KMS-11 (cell line): ENCODE measurements around the gene FAM186B.

Experiments used
- H2AFZ ChIP-seq: fragments of 200-600 bp; sonication (generic); 2 replicates; pipeline ENCODE4 v1.6.1; 2016; ENCODE audit warnings: antibody characterized with exemption, mixed run types, low read depth
- H3K27ac ChIP-seq: fragments of 200-600 bp; sonication (generic); 2 replicates; pipeline ENCODE4 v1.6.1; 2016; ENCODE audit warnings: mild to moderate bottlenecking, mixed run types
- H3K27me3 ChIP-seq: fragments of 200-600 bp; sonication (generic); 2 replicates; pipeline ENCODE4 v1.6.1; 2017; ENCODE audit warnings: mild to moderate bottlenecking, low read depth, mixed run types, moderate library complexity; ENCODE audit not compliant: insufficient read depth
- H3K36me3 ChIP-seq: fragments of 200-600 bp; sonication (generic); 2 replicates; pipeline ENCODE4 v1.6.1; 2017; ENCODE audit warnings: mild to moderate bottlenecking, mixed run types; ENCODE audit not compliant: insufficient read depth
- H3K4me1 ChIP-seq: fragments of 200-600 bp; sonication (generic); 2 replicates; pipeline ENCODE4 v1.6.1; 2016; ENCODE audit warnings: mild to moderate bottlenecking, low read depth, mixed run types; ENCODE audit not compliant: poor library complexity, severe bottlenecking
- H3K4me2 ChIP-seq: fragments of 200-600 bp; sonication (generic); 2 replicates; pipeline ENCODE4 v1.7.0; 2016; ENCODE audit warnings: mild to moderate bottlenecking, mixed run types
- H3K4me3 ChIP-seq: fragments of 200-600 bp; sonication (generic); IDR thresholded peaks from 2 replicates; pipeline ENCODE4 v1.6.1; 2017; ENCODE audit warnings: low read depth, low read length, mixed read lengths; ENCODE audit not compliant: insufficient read depth
- H3K79me2 ChIP-seq: fragments of 200-600 bp; sonication (generic); 2 replicates; pipeline ENCODE4 v1.6.1; 2016; ENCODE audit warnings: low read depth, mixed run types; ENCODE audit not compliant: insufficient read depth
- H3K9ac ChIP-seq: fragments of 200-600 bp; sonication (generic); 2 replicates; pipeline ENCODE4 v1.6.1; 2016; ENCODE audit warnings: mild to moderate bottlenecking, mixed run types
- H4K20me1 ChIP-seq: fragments of 200-600 bp; sonication (generic); 2 replicates; pipeline ENCODE4 v1.6.1; 2016; ENCODE audit warnings: mild to moderate bottlenecking, mixed run types; ENCODE audit not compliant: insufficient read depth
- TF ChIP-seq, protein P1 (sequence below): fragments of 200-600 bp; sonication (generic); conservative IDR thresholded peaks from 2 replicates; pipeline ENCODE4 v1.6.1; 2017; ENCODE audit warnings: low read depth, mild to moderate bottlenecking, antibody characterized with exemption, low read length, moderate library complexity, mixed read lengths

Gene FAM186B

DNA sequence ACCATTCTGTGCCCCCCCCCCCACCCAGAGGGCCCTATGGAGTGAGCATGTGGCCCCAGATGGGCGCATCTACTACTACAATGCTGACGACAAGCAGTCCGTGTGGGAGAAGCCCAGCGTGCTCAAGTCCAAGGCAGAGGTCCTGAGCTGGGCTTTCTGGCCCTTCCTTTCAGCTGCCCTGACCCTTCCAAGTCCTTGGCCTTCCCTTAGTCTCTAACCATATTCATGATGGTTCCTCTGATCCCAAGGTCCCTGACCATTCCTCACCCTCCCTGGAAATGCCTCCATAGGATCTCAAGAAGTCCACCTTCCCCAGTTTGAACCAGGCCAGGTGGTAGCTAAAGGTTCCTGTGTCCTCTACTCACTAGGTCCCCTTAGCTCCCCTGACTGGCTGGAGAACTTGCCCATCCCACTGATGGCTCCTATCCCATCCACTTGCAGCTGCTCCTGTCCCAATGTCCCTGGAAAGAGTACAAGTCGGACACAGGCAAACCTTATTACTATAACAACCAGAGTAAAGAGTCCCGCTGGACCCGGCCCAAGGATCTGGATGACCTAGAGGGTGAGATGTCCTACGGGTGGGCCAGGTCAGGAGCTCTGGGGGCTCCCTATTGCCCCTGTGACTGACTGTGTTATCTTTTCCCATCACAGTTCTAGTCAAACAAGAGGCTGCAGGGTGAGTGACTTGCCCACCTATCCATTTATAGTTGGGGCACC lies 27.7 kb upstream of the FAM186B start:
- Histone ChIP-seq H3K4me1 (peaks cover 12% of the 10 kb centered on the region), H3K79me2 (no peaks in the 10 kb centered on the region), H3K4me3 (no peak overlapping the region), H3K4me2 (no peak overlapping the region), H3K27me3 (no peaks in the 10 kb centered on the region), H2AFZ (no peak overlapping the region), H3K9ac (no peak overlapping the region), H3K36me3 (no peaks in the 10 kb centered on the region), H4K20me1 (no peaks in the 10 kb centered on the region), H3K27ac (no peak overlapping the region)
- TF ChIP-seq, protein P1, sequence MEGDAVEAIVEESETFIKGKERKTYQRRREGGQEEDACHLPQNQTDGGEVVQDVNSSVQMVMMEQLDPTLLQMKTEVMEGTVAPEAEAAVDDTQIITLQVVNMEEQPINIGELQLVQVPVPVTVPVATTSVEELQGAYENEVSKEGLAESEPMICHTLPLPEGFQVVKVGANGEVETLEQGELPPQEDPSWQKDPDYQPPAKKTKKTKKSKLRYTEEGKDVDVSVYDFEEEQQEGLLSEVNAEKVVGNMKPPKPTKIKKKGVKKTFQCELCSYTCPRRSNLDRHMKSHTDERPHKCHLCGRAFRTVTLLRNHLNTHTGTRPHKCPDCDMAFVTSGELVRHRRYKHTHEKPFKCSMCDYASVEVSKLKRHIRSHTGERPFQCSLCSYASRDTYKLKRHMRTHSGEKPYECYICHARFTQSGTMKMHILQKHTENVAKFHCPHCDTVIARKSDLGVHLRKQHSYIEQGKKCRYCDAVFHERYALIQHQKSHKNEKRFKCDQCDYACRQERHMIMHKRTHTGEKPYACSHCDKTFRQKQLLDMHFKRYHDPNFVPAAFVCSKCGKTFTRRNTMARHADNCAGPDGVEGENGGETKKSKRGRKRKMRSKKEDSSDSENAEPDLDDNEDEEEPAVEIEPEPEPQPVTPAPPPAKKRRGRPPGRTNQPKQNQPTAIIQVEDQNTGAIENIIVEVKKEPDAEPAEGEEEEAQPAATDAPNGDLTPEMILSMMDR = no peak

DNA sequence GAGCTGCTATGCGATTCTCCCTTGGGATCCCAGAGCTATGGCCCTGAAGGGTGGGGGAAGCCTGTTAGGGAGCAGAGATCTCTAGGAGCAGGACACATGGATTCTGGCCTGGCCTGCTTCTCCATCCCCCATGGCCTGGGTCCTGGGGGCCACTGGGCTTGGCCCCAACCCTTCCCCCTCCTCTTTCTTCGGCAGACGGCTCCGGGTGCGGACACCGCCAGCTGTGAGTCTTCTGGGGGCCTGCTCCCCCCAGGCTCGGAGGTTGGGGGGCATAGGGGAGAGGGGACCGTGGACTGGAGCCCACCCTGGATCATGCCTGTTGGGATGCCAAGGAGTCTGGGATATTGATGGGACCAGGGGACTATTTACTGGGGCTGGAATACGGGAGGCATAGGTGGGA lies 27.0 kb upstream of the FAM186B start:
- H3K27me3 ChIP-seq = no peaks in the 10 kb centered on the region
- no peak overlapping the region for H3K4me2 ChIP-seq
- H3K27ac ChIP-seq = no peak overlapping the region
- H3K79me2 ChIP-seq = no peaks in the 10 kb centered on the region
- TF ChIP-seq, protein P1 = no peak
- no peak overlapping the region for H2AFZ ChIP-seq
- no peak overlapping the region for H3K9ac ChIP-seq
- H3K4me1 ChIP-seq = peaks cover 11% of the 10 kb centered on the region
- no peaks in the 10 kb centered on the region for H3K36me3 ChIP-seq
- no peak overlapping the region for H3K4me3 ChIP-seq
- H4K20me1 ChIP-seq = no peaks in the 10 kb centered on the region

DNA sequence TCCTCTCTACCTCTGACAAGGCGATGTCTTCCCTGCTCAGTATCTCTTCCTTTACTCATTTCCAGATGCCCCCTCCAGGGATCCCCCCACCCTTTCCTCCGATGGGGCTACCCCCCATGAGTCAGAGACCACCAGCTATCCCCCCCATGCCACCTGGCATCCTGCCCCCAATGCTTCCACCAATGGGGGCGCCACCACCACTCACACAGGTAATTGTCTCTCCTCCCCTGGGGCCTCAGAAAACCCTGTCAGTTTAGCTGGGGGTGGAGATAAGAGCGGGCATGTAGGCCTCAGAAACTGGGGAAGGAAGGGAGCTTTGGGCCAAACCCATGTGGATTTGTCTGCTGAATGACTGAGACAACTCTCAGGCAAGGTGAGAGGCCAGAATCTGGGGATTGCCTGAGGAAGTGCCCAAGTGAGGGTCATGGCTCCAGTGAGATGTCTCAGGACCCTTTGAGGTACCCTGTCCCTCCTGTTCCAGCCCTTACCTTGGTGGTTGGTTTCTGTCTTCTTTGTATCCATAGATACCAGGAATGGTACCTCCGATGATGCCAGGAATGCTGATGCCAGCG lies 26.0 kb upstream of the FAM186B start:
- Histone ChIP-seq H3K36me3 (no peaks in the 10 kb centered on the region), H4K20me1 (no peaks in the 10 kb centered on the region), H2AFZ (no peak overlapping the region), H3K9ac (no peak overlapping the region), H3K27me3 (no peaks in the 10 kb centered on the region), H3K79me2 (no peaks in the 10 kb centered on the region), H3K27ac (no peak overlapping the region), H3K4me3 (no peak overlapping the region), H3K4me1 (peaks cover 1% of the 10 kb centered on the region), H3K4me2 (no peak overlapping the region)
- TF ChIP-seq, protein P1 = no peak

DNA sequence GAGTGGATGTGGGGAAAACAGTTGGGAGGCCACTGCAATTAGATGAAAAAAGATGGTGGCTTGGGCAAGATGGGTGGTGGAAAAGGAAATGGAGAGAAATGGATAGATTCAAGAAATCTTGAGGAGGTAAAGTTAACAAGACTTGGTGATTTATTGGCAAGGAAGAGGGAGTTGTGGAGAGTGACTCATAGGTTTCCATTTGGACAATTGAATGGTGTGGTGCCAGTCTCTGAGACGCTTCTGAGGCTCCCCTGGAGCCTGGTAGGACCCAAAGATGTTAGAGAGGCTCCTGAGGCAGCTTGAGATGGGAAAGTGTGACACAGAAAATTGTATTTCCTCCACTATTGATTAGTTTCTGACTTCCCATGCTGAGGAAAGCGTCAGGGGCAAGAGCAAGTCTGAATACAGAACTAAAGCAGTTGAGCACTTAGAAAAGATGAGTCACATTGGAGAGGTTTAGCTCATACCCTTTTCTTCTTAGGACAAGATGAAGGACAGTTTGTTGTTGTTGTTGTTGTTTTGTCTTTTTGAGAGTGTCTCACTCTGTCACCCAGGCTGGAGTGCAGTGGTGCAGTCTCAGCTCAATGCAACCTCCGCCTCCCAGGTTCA lies 22.4 kb upstream of the FAM186B start:
- Histone ChIP-seq H2AFZ (no peak overlapping the region), H3K4me2 (no peak overlapping the region), H3K4me1 (peaks cover 17% of the 10 kb centered on the region), H4K20me1 (no peaks in the 10 kb centered on the region), H3K79me2 (no peaks in the 10 kb centered on the region), H3K36me3 (no peaks in the 10 kb centered on the region), H3K9ac (no peak overlapping the region), H3K27me3 (no peaks in the 10 kb centered on the region), H3K27ac (no peak overlapping the region), H3K4me3 (no peak overlapping the region)
- TF ChIP-seq, protein P1 = no peak
